Measurements from ENCODE around the gene PRKCH.

- TF ChIP-seq EZH2phosphoT487 (IDR thresholded peaks at IDR 0.05; ENCODE audit: low read depth) (no peak), CTCF (IDR thresholded peaks at IDR 0.05; ENCODE audit: low read depth, low read length) (no peak)
Observed at GRCh38 chr14:61444215-61444768, 122.9 kb downstream of the PRKCH start.
